NCI-H2029 (cell line): ENCODE measurements around the gene DNAJB6.

Experiments
- DNase-seq: peaks from one replicate; lab custom pipeline; 2025; lab: John Stamatoyannopoulos, UW

DNAJB6 gene

GRCh38 chr7:157396316-157397035, 59.7 kb downstream of the DNAJB6 start:
- DNase-seq = no peak

DNA sequence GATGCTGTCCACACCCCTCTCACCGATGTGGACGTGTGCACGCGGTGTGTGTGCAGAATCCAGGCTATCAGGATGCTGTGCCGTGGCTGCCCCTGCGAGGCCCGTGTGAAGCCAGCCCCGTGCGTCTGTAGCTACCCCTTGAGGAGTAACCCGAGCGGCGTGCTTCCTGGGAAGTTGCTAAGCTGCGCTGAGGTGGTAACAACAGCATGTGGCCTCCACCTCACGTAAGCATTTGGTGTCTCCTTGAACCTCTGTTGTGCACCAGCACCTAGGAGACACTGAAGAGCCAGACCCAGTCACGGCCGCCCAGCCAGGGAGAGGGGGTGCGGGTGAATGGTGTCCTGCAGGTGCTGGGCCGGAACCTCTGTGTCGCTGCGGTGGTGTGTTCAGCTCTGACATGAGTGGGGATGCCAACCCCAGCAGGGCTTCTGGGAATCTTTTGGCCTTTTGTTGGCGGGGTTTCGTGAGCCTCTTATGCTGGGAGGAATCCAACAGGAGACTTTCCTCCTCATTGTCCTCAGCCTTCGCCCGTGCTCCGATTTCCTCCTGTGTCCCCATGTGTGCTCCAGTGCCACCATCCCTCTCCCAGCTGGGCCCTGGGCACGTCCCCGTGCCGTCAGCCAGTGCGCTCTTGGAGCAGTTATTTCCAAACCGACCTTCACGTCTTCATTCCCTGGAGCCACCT, 60.4 kb downstream of the DNAJB6 start:
- peak; percentile 34 for DNase-seq

DNA sequence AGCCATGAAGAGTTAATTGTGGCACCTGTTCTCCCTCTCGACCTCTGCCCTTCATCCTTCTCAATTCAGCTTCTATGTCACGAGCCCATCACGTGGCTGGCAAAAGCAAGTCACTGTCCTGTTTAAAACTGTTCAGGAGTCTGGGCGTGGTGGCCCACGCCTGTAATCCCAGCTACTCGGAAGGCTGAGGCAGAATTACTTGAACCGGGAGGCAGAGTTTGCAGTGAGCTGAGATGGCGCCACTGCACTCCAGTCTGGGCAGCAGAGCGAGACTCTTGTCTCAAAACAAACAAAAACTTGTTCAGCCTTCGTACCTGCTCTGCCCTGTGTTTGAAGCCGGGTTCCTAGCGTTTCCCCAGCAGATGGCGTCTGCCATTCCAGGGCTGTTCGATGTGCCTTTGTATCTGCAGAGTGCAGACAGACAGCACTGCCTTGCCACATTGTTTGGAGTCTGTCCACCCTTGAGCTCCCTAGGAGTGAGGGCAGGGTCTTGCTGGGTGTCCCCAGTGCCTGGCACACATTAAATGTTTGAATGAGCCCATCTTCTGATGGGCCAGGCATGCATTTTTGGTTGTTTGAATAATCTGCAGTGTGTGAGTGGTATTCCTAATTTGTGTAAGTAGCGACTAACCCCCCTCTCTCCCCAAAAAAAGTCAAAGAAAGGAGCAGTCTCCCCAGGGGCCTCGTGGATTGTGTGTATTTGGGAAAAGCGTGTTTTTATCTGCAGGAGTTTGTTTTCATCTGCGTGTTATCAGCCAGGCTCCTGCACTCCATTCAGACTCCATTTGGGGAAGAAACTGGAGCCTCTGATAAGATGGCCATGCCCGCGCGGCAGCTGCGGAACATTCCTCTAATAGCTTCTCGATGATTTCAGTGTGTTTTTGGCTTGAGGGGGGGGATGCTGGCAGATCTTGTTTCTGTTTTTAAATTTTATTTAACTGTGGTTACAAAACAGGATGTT, 61.2 kb downstream of the DNAJB6 start:
- DNase-seq = peak; percentile 83

DNA sequence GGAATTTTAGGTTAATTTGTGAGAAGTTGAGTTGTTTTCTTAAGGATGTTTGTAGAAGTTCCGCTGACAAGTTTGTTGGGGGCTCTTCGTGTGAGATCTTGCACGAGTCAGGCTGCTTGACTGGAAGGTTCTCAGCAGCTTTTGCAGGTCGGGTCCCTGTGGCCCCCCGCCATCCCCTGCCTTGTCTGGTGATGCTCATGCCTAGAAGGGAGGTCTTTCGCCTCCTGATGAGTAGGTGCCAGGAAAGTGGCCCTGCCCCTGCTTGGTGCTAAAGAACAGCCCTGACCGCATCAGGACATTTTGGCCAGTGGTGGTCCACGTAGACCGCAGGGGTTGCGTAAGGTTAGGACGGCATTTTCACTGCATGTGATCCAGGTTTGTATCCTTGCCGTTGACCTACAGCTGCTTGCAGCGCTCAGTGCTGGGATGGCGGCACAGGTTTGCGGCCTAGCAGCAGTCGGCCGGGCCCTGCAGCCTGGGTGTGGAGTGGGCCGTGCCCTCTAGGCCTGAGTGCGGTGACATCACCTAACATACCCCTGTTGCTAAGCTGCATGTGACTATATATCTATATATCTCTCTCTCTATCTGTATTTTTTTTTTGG, 62.4 kb downstream of the DNAJB6 start:
- DNase-seq = no peak

- DNase-seq = no peak
These were observed 63.5 kb downstream of the DNAJB6 start for GRCh38 chr7:157400171-157400860.

DNA sequence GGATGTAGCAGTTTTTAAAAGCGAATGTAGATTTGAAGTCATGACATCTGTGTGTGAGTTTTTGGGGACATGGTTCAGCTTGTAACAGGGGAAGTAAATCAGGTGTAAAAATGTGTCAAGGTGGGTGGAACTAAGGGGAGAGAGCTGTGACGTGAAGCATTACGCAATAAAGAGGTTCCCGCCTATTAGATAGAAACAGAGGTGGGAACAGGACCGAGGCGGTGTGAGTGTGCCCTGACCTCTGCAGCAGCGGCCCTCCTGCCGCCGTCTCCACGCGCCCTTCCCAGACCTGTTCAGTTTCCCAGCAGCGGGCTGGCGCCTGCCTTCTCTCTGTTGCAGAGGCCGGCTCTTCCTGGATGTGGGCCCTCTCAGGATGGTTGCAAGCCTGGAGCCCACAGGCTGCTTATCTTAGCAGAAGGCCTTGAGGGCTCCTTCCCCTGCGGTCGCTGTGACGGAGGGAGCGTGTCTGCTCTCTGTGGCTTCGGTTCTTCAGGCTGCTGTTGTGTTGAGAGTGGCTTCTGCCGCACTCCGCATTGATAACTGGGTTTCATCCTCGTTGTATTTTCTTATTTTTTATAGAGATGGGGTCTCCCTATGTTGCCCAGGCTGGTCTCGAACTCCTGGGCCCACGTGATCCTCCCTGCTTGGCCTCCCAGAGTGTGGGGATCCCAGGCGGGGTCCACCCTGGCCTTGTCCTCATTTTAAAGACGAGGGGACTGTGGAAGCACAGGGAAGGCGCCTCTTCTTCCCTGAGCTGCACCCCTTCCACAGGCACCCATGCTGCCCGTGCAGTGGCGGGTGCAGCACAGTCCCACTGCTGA, 65.0 kb downstream of the DNAJB6 start:
- DNase-seq = no peak

DNA sequence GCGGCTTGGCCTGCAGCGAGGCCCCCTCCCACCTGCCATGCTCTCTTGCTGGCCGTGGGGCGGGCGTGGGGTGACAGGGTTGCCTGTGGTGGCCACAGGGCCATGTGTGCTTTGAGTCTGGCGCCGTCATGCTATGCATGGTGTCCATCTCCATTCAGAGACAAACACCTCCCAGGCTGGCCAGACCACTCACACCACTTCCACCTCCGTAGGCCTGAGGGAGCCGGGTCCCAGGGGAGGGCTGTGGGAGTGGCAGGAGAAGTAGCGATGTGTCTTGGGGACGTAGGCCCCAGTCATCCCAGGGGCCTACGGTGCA, 65.5 kb downstream of the DNAJB6 start:
- DNase-seq = no peak

- DNase-seq = no peak
These were observed 66.2 kb downstream of the DNAJB6 start for GRCh38 chr7:157402911-157403534.

DNA sequence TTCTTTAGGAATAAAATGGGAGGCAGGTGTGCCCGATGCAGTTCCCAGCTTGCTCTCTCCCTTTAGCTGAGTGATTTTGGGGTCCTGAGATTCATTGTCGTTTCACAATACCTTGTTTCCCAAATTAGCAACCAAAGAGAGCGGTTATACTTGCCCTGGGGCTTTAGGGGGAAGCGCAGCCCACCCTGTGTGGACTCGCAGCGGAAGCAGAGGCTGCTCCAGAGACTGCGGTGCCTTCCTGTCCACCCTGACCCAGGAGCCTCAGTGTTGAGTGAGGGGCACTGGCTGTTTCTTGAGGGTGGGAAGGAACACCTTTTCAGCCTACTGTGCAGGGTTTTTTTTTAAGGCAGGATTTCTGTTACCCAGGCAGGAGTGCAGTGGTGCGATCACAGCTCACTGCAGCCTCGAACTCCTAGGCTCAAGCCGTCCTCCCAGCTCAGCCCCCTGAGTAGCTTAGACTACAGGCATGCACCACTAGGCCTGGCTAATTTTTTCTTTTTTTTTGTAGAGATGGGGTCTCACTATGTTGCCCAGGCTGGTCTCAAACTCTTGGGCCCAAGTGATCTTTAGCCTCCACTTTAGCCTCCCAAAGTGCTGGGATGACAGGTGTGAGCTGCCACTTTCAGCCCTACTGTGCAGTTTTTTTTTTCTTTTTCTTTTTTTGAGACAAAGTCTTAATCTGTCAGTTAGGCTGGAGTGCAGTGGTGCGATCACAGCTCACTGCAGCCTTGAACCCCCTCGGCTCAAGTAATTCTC, 67.0 kb downstream of the DNAJB6 start:
- DNase-seq = no peak

DNA sequence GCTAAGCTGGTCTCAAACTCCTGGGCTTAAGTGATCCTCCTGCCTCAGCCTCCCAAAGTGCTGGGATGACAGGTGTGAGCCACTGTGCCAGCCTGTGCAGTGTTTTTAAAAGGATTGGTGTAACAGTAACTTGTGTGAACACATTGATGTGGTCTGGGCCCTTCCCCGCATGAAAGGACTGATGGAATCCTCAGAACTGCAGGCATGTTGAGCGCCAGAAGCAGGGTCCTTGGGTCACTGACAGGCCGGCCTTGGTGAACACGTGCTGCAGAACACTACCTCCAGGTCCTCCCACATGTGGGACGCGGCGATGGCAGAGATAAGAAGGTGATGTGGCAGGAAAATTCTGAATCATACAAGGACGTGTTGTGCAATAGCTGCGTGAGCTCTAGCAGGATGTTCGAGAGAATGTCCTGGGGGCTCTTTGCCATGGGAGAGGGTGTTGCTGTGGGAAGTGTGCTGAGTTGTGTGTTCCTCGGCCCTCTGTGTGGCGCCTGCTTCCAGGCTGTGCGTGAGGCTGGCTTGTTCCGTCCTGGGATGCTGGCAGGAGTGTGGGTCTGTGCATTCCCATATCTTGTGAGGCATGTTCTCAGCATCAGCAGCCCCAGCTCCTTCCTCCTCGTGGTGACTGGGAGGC, 68.2 kb downstream of the DNAJB6 start:
- no peak for DNase-seq

DNA sequence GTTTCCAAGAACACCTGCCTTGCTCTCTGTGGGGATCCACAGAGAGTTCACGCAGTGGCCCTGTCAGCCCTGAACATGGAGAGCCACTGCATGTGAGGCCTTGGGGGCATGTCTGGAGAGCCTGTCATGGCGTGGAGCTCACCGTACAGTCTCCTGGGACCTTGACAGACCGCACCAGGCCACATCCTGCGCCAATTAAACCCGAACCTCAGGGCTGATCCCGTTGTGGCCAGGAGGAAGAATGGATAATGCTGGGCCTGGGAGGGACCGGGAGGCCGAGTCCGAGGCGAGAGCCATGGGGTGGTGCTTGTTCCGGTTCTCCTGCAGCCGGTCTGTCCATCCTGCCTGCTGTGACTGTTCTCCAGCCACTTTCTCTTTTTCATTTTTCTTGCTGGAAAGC, 68.7 kb downstream of the DNAJB6 start:
- no peak for DNase-seq

DNA sequence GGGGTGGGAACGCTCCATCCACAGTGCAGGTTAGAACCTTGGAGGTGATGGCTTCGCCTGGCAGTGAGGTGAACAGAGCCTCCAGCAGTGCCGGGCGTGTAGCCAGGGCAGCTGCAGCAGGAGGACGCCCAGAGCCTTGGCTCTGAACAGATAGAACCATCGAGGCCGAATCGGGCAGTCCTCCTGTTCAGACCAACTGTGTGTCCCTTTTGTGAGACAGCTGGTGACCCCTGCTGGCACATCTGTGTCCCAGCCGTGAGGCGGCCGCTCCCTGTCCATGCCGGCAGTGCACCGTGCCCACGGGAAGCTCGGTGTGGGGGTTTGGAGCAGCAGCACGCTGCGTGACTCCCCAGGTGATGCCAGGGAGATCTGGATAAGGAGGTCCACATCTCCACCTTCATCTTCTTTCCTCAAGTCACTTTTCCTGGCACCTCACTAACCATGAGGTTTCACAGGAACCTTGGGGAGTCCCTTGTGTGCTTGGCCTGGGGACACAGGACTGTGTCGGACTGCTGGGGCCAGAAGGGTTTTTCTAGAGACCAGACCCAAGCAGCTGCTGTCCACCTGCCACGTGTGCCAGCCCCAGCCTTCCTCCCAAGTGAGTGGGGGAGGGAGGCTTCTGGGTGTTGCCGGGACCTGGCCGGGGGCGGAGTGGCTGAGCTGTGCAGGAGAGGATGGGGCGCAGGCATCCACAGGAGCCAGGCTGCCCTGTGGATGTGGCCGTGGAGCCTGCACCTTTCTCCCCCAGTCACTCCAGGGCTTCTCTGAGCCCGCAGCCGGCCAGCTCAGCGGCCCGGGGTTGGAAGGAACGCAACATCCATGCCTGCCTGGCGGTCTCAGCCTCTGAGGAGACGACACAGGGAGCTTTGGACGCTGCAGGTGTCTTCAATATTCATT, 69.4 kb downstream of the DNAJB6 start:
- no peak for DNase-seq

DNA sequence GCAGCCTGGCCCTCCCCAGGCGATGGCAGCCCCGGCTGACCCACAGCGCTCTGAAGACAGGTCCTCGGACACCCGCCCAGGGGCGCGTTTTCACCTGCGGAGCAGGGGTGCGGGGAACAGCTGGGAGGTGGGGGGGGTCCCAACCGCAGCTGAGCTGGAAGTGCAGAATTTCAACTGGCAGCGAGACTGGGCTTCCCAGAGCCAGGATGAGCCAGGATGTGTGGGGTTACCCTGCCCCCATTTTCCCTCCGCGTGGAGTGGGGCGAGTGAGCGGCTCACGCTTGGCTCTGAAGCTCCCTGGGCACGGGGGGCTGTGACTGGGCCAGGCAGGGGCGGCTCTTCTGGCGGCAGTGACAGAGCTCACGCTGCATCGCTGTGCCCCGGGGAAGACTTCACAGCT, 70.2 kb downstream of the DNAJB6 start:
- no peak for DNase-seq

DNA sequence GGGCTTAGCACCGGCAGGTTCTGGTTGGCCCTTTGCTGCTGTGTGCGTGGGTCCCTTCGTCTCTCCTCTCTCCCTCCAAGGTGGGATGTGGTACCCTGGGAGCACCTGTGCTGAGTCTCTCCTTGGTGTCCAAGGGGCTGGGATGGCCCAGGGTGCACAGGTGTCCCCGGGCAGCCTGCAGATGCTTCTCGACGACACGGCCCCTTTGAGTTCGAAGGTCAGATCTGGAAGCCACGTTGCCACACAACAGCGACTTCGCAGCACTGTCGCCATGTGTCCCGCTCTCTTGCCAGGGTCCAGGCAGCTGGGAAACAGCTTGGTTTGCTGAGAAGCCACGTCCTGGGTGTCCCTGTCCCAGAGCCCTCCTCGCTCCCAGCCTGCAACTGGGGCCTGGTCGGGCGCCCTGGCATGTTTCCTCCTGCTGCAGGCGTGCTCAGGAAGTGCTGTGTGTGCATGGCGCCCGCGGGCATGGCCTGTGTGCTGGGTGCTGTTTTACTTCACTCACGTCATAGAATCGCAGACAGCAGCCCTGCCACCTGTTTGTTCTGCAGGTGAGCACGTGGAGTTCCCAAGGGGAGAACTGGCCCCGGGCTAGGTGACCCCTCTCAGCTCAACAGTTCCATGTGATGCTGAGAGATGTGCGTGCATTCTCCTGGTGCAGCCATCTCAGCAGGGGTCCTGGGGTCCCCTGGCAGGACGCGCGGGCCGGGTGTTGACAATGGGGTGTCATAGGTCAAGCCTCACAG, 70.9 kb downstream of the DNAJB6 start:
- DNase-seq = no peak

- no peak for DNase-seq
These were observed 71.7 kb downstream of the DNAJB6 start for GRCh38 chr7:157408258-157409101.

- no peak for DNase-seq
These were observed 72.4 kb downstream of the DNAJB6 start for GRCh38 chr7:157409149-157409752.
